HG02678 (cell line): ENCODE results near the gene ENAH.
"Not testable (repeated sequence)": the region's sequence is repeated elsewhere in the genome, so short reads cannot be mapped to it uniquely, and the experiment has no call there.

ENCODE experiments used
- ATAC-seq: cut with Tn5 transposase; IDR thresholded peaks from one replicate; pipeline ENCODE4 v1.9.1; 2021; ENCODE audit warnings: mild to moderate bottlenecking, moderate library complexity; ENCODE audit not compliant: unreplicated experiment

ENAH gene

DNA sequence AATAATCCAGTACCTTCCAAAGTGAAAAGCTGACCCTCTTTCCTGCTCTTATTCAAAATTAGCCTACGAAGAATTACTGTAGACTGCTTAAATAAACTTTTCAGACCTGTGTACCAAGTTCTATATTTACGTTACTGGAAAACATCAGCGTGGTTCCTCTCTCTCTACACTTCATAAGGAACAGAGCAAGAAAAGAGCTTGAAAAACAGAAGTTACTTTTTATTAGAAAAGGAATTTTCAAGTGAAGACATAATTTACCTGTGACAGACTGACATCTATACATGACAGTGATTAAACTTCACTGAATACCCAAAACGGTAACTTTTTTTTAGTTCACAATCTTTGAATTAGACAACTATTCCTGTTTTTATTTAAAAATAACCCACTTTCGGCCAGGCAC is 2.7 kb downstream of the ENAH start:
- ATAC-seq, result no peak

DNA sequence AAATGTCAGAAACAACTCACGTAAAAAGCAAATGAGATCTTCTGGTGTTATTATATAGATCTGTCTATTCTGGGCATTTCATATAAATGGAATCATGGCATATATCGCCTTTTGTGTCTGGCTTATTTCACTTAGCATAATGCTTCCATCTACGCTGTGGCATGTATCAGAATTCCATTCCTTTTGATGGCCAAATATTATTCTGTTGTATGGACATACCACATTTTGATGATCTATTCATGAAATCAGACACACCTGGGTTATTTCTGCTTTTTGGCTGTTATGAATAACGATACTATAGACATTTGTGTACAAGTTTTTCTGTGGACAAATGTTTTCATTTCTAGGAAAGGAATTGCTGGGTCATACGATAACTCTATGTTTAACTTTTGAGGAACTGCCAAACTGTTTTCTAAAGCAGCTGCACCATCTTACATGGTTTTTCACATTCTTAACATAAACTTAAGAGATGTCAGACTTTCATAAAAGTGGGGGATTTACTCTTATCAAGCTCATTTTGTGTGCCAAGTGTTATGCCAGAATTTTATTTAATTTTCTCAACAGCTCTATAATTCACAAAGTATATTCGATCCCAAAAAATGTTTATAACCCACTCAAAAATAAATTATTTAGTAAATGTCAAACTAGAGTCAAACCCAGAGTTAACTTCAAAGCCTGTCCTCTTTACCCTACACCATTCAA is 7.6 kb downstream of the ENAH start:
- no peak for ATAC-seq

DNA sequence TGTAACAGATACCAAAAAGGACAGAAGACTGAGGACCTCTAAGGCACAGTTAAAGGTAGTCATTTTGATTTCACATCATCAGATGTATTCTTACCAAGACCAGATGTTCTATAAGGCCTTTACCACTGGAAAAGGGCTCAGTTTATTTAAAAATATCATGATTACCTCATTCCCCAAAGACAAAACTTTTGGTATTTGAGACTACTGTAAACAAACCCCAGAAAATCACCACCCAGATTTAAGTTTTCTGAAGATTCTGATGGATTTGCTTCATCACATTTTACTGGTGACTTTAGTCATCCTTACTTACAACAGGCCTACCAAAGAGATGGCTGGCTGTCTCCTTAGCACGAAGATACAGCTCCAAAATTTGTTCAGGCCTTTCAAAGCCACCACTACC is 8.3 kb downstream of the ENAH start:
- no peak for ATAC-seq

DNA sequence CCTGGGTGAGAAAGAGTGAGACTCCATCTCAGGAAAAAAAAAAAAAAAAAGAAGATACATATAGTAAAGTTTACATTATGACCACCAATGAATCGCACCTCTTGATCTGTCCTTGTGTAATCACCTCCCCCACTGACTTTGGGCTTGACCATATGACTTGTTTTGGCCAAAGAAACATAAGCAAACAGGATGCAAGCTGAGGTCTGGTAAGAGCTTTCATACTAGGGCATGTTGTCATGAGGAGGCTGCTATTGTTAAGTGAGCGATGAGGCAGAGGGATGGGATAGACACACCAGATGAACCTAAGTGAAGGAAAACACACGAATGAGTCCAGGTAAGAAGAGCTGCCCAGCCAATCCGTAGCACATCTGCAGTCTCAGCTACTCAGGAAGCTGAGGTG is 10.7 kb downstream of the ENAH start:
- ATAC-seq, result no peak

DNA sequence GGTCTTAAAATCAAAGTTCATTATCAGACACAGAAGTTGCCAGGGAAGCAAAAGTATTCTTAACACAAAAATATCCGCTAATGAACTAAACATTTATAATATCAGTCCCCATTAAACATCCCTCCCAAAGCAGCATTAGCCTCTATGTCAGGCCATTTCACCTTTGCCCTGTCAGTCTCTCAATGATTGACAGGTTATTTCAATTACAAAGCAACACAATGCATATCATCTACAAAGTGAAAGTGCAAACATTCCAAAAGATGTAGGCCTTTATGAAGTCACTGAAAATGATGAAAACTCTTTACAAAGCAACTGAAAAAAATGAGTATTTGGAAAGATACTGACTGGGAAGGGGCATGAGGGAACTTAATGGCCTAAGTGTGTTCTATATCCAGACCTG is 14.1 kb downstream of the ENAH start:
- ATAC-seq, result no peak

DNA sequence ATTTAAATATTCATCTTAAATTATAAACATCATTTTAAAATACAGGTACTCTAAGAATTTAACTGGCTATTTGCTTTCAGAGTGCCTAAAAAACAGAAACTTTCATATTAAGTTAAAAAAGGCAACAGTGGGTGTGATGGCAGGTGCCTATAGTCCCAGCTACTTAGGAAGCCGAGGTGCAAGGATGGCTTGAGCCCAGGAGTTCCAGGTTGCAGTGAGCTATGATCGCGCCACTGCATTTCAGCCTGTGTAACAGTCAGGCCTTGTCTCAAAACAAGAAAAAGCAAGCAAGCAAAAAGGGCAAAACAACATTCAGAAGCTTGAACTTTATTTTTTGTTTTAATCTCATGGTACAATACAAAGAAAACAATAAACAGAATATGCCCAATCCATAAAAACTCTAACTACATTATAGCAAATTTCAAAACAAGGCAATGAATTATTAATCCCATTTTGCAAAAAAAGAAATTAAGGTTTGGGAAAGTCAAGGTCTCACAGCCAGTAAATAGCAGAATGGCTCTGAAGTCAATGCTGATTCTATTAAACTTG is 15.2 kb downstream of the ENAH start:
- no peak for ATAC-seq

DNA sequence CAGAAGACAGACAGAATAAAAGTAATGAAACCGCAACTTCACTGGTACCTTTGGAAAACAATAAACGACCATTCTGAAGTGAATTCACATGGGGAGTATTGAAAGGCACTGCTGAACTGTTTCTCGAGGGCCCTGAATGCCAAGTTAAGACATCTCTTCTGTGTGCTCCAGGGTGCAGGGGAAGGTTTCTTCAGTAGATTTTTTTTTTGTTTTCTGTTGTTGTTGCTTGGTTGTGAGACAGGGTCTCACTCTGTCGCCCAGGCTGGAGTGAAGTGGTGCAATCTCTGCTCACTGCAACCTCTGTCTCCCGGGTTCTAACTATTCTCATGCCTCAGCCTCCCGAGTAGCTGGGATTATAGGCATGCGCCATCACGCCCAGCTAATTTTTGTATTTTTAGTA is 15.9 kb downstream of the ENAH start:
- not testable (repeated sequence) for ATAC-seq

DNA sequence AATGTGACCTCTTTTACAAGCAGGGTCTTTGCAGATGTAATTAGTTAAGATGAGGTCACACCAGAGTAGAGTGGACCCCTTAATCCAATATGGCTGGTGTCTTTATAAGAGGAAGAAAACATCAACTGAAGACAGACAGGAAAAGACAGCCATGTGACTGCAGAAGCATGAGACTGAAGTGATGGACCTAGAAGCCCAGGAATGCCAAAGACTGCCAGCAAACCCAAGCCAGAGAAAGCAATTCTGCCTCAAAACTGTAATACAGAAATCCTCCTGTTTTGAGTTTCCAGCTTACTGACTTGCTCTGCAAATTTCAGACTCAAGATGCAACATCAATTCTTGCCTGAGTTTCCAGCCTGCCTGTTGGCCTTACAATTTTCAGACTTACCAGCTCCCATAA is 17.3 kb downstream of the ENAH start:
- ATAC-seq, result no peak

DNA sequence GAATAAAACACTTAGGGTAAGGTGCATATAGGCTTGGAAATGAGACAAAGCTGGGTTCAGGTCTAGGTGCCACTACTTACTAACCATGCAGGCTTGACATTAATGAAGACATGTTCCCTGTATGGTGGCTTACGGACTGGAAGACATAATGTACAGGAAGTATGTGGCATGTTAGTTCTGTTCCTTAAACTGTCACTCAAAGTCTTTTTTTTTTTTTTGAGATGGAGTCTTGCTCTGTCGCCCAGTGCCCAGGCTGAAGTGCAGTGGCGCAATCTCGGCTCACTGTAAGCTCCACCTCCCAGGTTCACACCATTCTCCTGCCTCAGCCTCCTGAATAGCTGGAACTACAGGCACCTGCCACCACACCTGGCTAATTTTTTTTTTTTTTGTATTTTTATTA is 20.1 kb downstream of the ENAH start:
- not testable (repeated sequence) for ATAC-seq

DNA sequence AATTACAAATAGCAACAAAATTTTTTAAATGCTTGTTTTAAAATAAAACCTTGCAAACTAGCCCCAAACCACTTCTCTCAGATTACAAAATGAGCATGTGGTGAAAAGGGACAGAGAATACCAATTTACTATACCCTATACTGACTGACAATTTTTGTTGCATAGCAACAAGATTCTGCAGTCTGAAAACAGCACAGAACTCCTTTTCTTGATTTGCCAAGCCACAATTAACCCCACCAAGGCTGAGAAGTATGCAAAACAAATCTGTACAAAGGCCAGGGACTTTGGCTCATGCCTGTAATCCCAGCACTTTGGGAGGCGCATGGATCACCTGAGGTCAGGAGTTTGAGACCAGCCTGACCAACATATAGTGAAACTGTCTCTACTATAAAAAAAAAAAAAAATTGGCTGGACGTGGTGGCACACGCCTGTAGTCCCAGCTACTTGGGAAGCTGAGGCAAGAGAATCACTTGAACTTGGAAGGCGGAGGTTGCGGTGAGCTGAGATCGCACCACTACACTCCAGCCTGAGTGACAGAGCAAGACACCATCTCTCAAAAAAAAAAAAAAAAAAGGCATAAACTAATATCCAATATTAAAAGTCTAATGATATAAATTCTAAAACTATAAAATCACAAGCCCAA is 21.8 kb downstream of the ENAH start:
- no peak for ATAC-seq

DNA sequence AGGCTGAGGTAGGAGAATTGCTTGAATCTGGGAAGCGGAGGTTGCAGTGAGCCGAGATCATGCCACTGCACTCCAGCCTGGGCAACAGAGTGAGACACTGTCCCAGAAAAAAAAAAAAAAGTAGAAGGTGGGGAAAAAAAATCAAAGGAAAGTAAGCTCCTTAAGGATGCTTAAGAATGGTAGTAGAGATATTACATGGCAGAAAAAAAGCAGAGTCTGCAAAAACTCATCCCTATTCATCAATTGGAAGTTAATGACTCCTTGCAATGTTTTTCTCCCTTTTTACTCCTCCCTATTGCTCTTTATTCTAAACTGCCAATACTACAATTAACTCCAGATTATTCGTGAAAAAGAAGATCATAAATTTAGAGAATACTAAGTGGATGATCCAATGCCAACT is 23.4 kb downstream of the ENAH start:
- no peak for ATAC-seq

DNA sequence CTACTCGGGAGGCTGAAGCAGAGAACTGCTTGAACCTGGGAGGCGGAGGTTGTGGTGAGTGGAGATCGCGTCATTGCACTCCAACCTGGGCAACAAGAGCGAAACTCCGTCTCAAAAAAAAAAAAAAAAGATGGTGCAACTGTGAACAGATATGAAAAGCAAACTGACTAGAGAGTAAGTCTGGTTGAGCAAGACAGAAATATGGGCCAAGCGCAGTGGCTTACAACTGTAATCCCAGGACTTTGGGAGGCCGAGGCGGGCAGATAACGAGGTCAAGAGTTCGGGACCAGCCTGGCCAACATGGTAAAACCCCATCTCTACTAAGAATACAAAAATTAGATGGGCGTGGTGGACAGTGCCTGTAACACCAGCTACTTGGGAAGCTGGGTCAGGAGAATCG is 24.1 kb downstream of the ENAH start:
- ATAC-seq, result not testable (repeated sequence)

DNA sequence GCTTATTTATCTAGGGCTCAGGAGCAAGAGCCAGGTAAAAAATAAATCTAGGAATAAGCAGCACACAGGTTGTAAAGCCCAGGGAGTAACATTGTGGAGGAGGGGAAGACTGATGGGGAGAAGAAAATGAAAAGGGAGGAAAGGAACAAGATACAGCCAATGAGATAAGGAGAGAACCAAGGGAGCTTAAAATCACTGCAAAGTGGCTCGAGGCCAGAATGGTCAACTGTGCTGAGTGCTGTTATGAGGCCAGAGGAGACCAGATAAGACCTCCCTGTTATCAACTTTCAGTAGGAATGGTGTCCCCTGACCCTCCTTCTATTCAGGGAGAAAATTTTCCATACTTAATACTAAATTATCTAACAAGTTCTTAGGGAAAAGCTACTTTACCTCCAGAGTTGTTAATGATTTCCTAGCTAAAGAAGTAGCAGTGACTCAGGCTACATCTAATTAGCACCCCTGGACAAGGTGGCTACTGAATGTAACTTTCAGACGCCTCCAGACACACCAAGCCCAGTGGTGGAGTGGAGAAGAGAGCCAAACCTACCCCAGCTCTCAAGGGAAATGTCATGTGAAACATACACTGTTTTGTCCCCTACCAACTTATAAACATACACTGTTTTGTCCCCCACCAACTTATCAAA is 25.5 kb downstream of the ENAH start:
- no peak for ATAC-seq

DNA sequence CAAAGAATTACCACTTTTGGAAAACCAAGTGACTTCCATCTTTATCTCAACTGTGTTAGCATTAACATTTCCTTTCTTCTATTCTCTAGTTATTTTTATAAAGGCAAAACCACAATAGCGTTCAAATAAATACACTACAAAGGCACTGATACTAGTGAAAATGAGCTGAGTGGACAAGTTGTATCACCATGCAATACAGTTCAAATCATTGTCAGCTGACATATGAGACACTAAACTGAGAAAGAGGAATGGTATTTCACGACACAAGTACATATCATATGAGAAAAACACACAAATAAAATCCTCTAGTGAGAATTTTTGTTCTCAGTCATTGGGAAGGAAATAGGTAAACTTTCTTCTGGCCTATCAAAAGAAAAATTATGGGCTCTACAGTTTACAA is 26.2 kb downstream of the ENAH start:
- ATAC-seq, result no peak

DNA sequence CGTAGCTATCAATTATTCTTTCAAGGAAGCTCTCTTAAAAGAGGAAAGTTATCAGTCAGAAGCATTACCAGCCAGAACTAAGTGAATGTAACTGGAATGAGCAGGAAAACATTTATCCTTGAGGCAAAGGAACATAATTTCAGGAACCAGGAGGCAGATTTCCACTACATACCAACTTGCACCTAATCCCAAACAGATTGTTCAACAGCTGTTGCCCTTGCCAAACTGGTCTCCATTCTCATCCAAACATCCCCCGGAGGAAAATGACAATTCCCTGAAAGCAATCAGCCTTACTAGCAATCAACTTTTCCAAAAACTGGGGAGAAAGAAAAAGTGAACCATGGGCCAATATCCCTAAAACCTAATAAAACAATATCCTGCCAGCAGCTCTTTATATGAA is 35.0 kb downstream of the ENAH start:
- no peak for ATAC-seq

DNA sequence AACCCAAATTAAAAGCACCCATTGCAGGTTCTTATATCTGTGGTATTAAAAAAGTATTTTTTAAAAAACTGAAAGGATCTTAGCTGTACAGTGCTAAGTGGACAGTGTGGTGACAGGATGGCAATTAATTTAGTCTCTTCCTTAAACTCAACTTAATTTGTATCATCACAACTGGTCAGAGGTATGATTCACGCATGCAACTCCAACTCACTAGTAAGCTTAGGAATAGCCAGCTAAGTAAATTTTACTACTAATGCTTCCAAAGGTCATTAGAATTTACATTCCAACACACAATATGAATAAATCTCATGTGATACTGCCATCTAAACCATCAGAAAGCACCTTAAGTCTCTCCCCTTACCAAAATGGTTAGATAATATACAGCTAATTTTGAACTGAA is 35.4 kb downstream of the ENAH start:
- no peak for ATAC-seq

DNA sequence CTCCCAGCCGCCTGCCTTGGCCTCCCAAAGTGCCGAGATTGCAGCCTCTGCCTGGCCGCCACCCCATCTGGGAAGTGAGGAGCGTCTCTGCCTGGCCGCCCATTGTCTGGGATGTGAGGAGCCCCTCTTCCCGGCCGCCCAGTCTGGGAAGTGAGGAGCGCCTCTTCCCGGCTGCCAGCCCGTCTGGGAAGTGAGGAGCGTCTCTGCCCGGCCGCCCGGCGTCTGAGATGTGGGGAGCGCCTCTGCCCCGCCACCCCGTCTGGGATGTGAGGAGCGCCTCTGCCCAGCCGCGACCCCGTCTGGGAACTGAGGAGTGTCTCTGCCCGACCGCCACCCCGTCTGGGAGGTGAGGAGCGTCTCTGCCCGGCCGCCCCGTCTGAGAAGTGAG is 37.5 kb downstream of the ENAH start:
- not testable (repeated sequence) for ATAC-seq

DNA sequence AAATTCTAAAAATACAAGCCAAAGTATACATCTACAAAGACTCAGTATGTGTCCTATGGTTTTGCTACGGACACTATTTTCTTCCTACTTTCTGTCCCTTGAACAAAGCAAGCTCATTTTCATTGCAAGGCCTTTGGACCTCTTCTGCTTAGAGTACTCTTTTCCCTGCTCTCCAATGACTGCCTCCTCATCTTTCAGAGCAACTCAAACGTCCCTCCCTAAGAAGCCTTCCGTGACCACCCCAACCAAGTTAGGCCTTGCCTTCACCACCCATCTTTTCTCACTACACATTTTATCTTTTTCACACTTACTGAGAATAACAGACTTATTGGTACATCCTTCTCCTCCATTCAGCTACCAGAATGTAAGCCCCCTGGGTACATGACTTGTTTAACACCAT is 39.9 kb downstream of the ENAH start:
- ATAC-seq, result no peak

DNA sequence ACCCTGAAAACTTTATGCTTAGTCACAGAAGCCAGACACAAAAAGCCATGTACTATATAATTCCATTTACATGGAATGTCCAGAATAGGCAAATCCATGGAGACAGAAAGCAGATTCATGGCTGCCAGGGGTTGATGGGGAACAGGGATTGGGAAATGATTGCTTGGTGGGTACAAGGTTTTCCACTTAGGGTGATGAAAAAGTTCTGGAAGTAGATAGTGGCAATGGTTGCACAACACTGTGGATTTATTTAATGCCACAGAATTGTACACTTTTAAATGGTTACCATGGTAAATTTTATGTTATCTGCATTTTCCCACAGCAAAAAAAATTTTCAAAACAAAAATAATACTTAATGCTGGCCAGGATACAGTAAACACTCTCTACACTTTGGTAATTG is 40.6 kb downstream of the ENAH start:
- no peak for ATAC-seq

DNA sequence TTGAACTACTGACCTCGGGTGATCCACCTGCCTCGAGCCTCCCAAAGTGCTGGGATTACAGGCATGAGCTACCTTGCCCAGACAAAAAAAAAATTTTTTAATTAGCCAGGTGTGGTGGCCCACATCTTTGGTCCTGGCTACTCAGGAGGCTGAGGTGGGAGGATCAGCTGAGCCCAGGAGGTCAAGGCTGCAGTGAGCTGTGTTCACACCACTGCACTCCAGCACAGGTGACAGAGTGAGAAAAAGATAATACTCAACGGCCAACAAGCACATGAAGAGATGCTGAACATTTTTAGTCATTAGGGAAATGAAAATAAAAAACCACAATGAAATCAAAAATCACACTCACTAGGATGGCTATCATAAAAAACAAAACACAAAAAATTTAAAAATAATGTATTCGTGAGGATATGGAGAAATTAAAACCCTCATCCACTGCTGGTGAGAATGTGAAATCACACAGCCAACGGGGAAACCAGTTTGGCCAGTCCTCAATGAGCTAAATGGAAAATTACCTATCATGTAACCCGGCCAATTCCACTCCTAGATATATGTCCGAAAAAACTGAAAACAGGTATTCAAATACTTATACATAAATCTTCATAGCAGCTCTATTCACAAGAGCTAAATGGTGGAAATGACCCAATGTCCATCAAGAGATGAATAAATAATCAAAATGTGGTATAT is 41.2 kb downstream of the ENAH start:
- no peak for ATAC-seq

DNA sequence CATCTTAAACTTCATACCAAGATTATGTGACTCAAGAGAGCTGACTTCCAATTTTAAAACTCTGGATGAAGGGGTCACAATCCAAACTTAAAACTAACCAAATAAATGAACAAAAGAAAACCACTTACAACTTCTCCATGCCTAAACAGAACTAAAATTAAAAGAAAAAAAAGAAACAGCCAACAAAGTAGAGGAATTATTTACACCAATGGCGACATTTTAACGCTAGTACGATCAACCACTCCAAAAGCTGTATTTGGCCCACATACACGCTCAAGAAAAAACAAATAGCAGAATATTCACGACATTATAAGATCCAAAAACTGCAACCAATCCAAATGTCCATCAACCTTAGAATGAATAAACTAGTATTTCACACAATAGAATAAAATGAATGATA is 42.4 kb downstream of the ENAH start:
- ATAC-seq, result no peak
